ENCODE results near the gene ZNF835. TPM values are rescaled to one million over a fixed set of nuclear protein-coding genes. Genes with fewer than 3 reads are reported as not detected.

ZNF835 gene
- total and polyA plus RNA-seq, 2 experiments from 2014 or later, result 0.32 to 1.7 TPM

- no peak overlapping the region for H2AFZ ChIP-seq
- H4K20me1 ChIP-seq (replicated peaks; ENCODE audit: insufficient read depth), result no peaks in the 10 kb centered on the region
- peaks cover 5% of the 10 kb centered on the region for H3K36me3 ChIP-seq (ENCODE audit: insufficient read depth)
- no peak for ATAC-seq
- H3F3A ChIP-seq (replicated peaks; ENCODE audit: low read depth), result no peaks in the 10 kb centered on the region
- no peaks in the 10 kb centered on the region for H3K4me1 ChIP-seq (ENCODE audit: insufficient read depth)
- no peaks in the 10 kb centered on the region for H3K9me2 ChIP-seq (ENCODE audit: insufficient read depth)
- Mint-ChIP-seq H3K27me3 (ENCODE audit: insufficient read depth, low read depth, poor library complexity) (peaks cover 3% of the 10 kb centered on the region), H3K4me1 (no peaks in the 10 kb centered on the region), H3K36me3 (ENCODE audit: low read depth) (peaks cover 24% of the 10 kb centered on the region), H3K4me3 (no peak overlapping the region), H3K9me3 (peaks cover 92% of the 10 kb centered on the region), H3K27ac (no peak overlapping the region)
- H3K27me3 ChIP-seq (ENCODE audit: insufficient read depth), result no peaks in the 10 kb centered on the region
- DNase-seq (ENCODE audit: low spot score), result no peak
- H3K79me2 ChIP-seq (replicated peaks; ENCODE audit: insufficient read depth), result no peaks in the 10 kb centered on the region
- TF ChIP-seq REST (IDR thresholded peaks at IDR 0.05; ENCODE audit: unreplicated experiment), result no peak
- TF ChIP-seq JUNB (IDR thresholded peaks at IDR 0.05; ENCODE audit: unreplicated experiment), result no peak
- TF ChIP-seq CREB1 (CRISPR knock-in tag; IDR thresholded peaks at IDR 0.05; ENCODE audit: low read depth), result no peak
- no peak for TF ChIP-seq ETS1 (IDR thresholded peaks at IDR 0.05)
- TF ChIP-seq ZNF331 (CRISPR knock-in tag; IDR thresholded peaks at IDR 0.05; ENCODE audit: low read depth), result no peak
- H3K27ac ChIP-seq (ENCODE audit: low read depth), result no peak overlapping the region
- H3K4me3 ChIP-seq, result no peak overlapping the region
- H3K4me2 ChIP-seq, result no peak overlapping the region
These were observed 30.3 kb upstream of the ZNF835 start for GRCh38 chr19:56701895-56702294.

GRCh38 chr19:56699552-56699951 is 28.0 kb upstream of the ZNF835 start:
- H3K36me3 ChIP-seq (ENCODE audit: insufficient read depth), result peaks cover 5% of the 10 kb centered on the region
- TF ChIP-seq ZNF331 (CRISPR knock-in tag; IDR thresholded peaks at IDR 0.05; ENCODE audit: low read depth), result no peak
- no peak for TF ChIP-seq ZNF114 (CRISPR knock-in tag; IDR thresholded peaks at IDR 0.05)
- TF ChIP-seq CREB1 (CRISPR knock-in tag; IDR thresholded peaks at IDR 0.05; ENCODE audit: low read depth), result no peak
- no peak overlapping the region for H3K4me2 ChIP-seq
- no peaks in the 10 kb centered on the region for H4K20me1 ChIP-seq (replicated peaks; ENCODE audit: insufficient read depth)
- no peaks in the 10 kb centered on the region for H3K79me2 ChIP-seq (replicated peaks; ENCODE audit: insufficient read depth)
- H3K9me2 ChIP-seq (ENCODE audit: insufficient read depth), result no peaks in the 10 kb centered on the region
- no peaks in the 10 kb centered on the region for H3K27me3 ChIP-seq (ENCODE audit: insufficient read depth)
- H3K4me1 ChIP-seq (ENCODE audit: insufficient read depth), result no peaks in the 10 kb centered on the region
- ATAC-seq (no peak), DNase-seq (ENCODE audit: low spot score) (no peak)
- Mint-ChIP-seq H3K27ac (no peak overlapping the region), H3K36me3 (ENCODE audit: low read depth) (peaks cover 21% of the 10 kb centered on the region), H3K27me3 (ENCODE audit: insufficient read depth, low read depth, poor library complexity) (peaks cover 5% of the 10 kb centered on the region), H3K9me3 (peaks cover 73% of the 10 kb centered on the region), H3K4me3 (no peak overlapping the region), H3K4me1 (no peaks in the 10 kb centered on the region)
- no peak overlapping the region for H3K4me3 ChIP-seq
- H3F3A ChIP-seq (replicated peaks; ENCODE audit: low read depth), result no peaks in the 10 kb centered on the region
- H3K27ac ChIP-seq (ENCODE audit: low read depth), result no peak overlapping the region
- H2AFZ ChIP-seq, result no peak overlapping the region
